K562 (cell line): ENCODE results near the gene FAM167B. TPM values are rescaled to one million over a fixed set of nuclear protein-coding genes. Genes with fewer than 3 reads are reported as not detected.
A peak's percentile ranks its signal among the peaks of the same experiment; 100 is the strongest.

Experiments used
- BRF1 ChIP-seq: IDR thresholded peaks from 3 replicates; pipeline ENCODE4 v1.6.1; 2011; ENCODE audit warnings: borderline replicate concordance, mild to moderate bottlenecking; ENCODE audit not compliant: insufficient read length; ENCODE audit errors: extremely low read depth
- CBFB ChIP-seq: sonication (generic); formaldehyde crosslinking; IDR thresholded peaks from 2 replicates; pipeline ENCODE4 v1.4.0; 2020; ENCODE audit warnings: mild to moderate bottlenecking, missing genetic modification reagents
- ELF1 ChIP-seq: fragments of 200-800 bp; sonication (Bioruptor generic); IDR thresholded peaks from 2 replicates; pipeline ENCODE4 v1.6.1; 2016; ENCODE audit warnings: missing genetic modification characterization, missing compliant biosample characterization
- ETV6 ChIP-seq, 3 experiments: fragments of 150-350 bp in 1 of 3; sonication (generic) in 1 of 3; formaldehyde crosslinking in 1 of 3; IDR thresholded peaks; 2 replicates each; pipeline versions ENCODE4 v1.6.1 to v1.8.0; 2014 to 2022; ENCODE audit warnings: borderline replicate concordance in 2 of 3, low read depth in 2 of 3, antibody characterized with exemption in 1 of 3, low read length in 1 of 3, mild to moderate bottlenecking in 1 of 3, missing genetic modification reagents in 1 of 3
- KLF10 ChIP-seq: fragments of 250-450 bp; sonication (Bioruptor Pico); IDR thresholded peaks from 2 replicates; pipeline ENCODE4 v1.6.1; 2021; ENCODE audit warnings: matching md5 sums
- MAFG ChIP-seq: fragments of 450-650 bp; conservative IDR thresholded peaks from 2 replicates; pipeline ENCODE4 v1.6.1; 2016; ENCODE audit warnings: missing genetic modification characterization, missing compliant biosample characterization
- MEF2D ChIP-seq: conservative IDR thresholded peaks from 2 replicates; pipeline ENCODE4 v1.6.1; 2016; ENCODE audit warnings: low read depth, missing genetic modification characterization, missing compliant biosample characterization
- NFYB ChIP-seq: IDR thresholded peaks from 2 replicates; pipeline ENCODE4 v1.6.1; 2011; ENCODE audit warnings: mild to moderate bottlenecking, moderate library complexity; ENCODE audit not compliant: insufficient read length; ENCODE audit errors: extremely low read depth
- POLR2H ChIP-seq: IDR thresholded peaks from 2 replicates; pipeline ENCODE4 v1.6.1; 2016; ENCODE audit warnings: missing genetic modification characterization, low read depth, mild to moderate bottlenecking, control low read depth, missing compliant biosample characterization, moderate library complexity
- RAD21 ChIP-seq, 2 experiments: fragments of 250-450 bp in 1 of 2; fragments of 450-650 bp in 1 of 2; sonication (Bioruptor Pico) in 1 of 2; formaldehyde crosslinking in 1 of 2; IDR thresholded peaks in 1 of 2; conservative IDR thresholded peaks in 1 of 2; 2 replicates each; pipeline versions ENCODE4 v1.4.0 to v1.8.0; 2020 to 2022; ENCODE audit warnings: mild to moderate bottlenecking in 2 of 2, moderate library complexity in 1 of 2
- ZNF174 ChIP-seq: fragments of 250-450 bp; sonication (Bioruptor Pico); IDR thresholded peaks from 2 replicates; pipeline ENCODE4 v1.4.0; 2020; ENCODE audit warnings: mild to moderate bottlenecking
- ZNF3 ChIP-seq: fragments of 250-450 bp; sonication (Bioruptor Pico); IDR thresholded peaks from 2 replicates; pipeline ENCODE4 v1.5.0; 2021; ENCODE audit warnings: mild to moderate bottlenecking, moderate library complexity
- ZNF324 ChIP-seq: fragments of 250-450 bp; sonication (Bioruptor Pico); IDR thresholded peaks from 2 replicates; pipeline ENCODE4 v1.4.0; 2020; ENCODE audit warnings: mild to moderate bottlenecking
- ZNF507 ChIP-seq: conservative IDR thresholded peaks from 2 replicates; pipeline ENCODE4 v1.6.1; 2017; ENCODE audit warnings: missing genetic modification characterization, missing compliant biosample characterization
- ZNF766 ChIP-seq: fragments of 200-800 bp; sonication (Bioruptor generic); conservative IDR thresholded peaks from 2 replicates; pipeline ENCODE4 v1.6.1; 2016; ENCODE audit warnings: missing genetic modification characterization, missing compliant biosample characterization
- polyA plus RNA-seq, 8 experiments: library from polyadenylated mRNA; depleted of rRNA in 4 of 8; stranded (reverse) in 5 of 8; unstranded in 3 of 8; fragments of >200 nt; fragmentation: Nextera tagmentation in 2 of 8; fragmentation: Illumina TruSeq in 1 of 8; extraction: Ambion mirVana in 2 of 8; extraction: Trizol in 1 of 8; gene quantifications; 2 replicates each; pipeline versions ENCODE4 v1.2.1 to v1.2.3, GENCODE V29; 2011 to 2014; ENCODE audit warnings: inconsistent platforms in 1 of 8, missing spikeins in 1 of 8
- total RNA-seq, 7 experiments: library from RNA; depleted of rRNA in 6 of 7; stranded (reverse); fragments of >200 nt in 6 of 7; fragmentation: Illumina TruSeq in 2 of 7; extraction: Trizol in 2 of 7; gene quantifications; 2 replicates each; pipeline versions ENCODE4 v1.2.1 to v1.2.3, GENCODE V29; 2011 to 2021; ENCODE audit warnings: low replicate concordance in 1 of 7
- TF ChIP-seq, protein P1 (sequence below), 2 experiments: IDR thresholded peaks; 2 replicates each; pipeline ENCODE4 v1.6.1; 2012; ENCODE audit warnings: improper control_type of control experiment in 2 of 2, low read depth in 2 of 2, low read length in 2 of 2, borderline replicate concordance in 1 of 2
- TF ChIP-seq, protein P2 (sequence below), 2 experiments: fragments of 450-650 bp; IDR thresholded peaks; 2 replicates each; pipeline ENCODE4 v1.6.1; 2016
- TF ChIP-seq, protein P3 (sequence below): sonication (generic); formaldehyde crosslinking; IDR thresholded peaks from 2 replicates; pipeline ENCODE4 v1.8.0; 2022; ENCODE audit warnings: mild to moderate bottlenecking, missing genetic modification reagents

Gene FAM167B
- total and polyA plus RNA-seq, 9 of the 15 experiments (the other 6 are each of a cell fraction or from before 2014, with no cell fraction given) = not detected

GRCh38 chr1:32247983-32248889 lies 1.2 kb downstream of the FAM167B start (continued):
- no peak for TF ChIP-seq ZNF766 (CRISPR knock-in tag)
- no peak for TF ChIP-seq CBFB (CRISPR knock-in tag)
- 0 out of 2 replicates have a peak, but pooled peaks have one; percentile 16 for TF ChIP-seq MEF2D (tag)
- no peak for TF ChIP-seq ZNF324 (CRISPR knock-in tag)
- no peak for TF ChIP-seq MAFG (tag)
- TF ChIP-seq, protein P1, sequence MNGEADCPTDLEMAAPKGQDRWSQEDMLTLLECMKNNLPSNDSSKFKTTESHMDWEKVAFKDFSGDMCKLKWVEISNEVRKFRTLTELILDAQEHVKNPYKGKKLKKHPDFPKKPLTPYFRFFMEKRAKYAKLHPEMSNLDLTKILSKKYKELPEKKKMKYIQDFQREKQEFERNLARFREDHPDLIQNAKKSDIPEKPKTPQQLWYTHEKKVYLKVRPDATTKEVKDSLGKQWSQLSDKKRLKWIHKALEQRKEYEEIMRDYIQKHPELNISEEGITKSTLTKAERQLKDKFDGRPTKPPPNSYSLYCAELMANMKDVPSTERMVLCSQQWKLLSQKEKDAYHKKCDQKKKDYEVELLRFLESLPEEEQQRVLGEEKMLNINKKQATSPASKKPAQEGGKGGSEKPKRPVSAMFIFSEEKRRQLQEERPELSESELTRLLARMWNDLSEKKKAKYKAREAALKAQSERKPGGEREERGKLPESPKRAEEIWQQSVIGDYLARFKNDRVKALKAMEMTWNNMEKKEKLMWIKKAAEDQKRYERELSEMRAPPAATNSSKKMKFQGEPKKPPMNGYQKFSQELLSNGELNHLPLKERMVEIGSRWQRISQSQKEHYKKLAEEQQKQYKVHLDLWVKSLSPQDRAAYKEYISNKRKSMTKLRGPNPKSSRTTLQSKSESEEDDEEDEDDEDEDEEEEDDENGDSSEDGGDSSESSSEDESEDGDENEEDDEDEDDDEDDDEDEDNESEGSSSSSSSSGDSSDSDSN (IDR thresholded peaks at IDR 0.05; ENCODE audit: borderline replicate concordance in 1 of 2, low read depth in 2 of 2, low read length in 2 of 2) = no peak
- TF ChIP-seq, protein P2, sequence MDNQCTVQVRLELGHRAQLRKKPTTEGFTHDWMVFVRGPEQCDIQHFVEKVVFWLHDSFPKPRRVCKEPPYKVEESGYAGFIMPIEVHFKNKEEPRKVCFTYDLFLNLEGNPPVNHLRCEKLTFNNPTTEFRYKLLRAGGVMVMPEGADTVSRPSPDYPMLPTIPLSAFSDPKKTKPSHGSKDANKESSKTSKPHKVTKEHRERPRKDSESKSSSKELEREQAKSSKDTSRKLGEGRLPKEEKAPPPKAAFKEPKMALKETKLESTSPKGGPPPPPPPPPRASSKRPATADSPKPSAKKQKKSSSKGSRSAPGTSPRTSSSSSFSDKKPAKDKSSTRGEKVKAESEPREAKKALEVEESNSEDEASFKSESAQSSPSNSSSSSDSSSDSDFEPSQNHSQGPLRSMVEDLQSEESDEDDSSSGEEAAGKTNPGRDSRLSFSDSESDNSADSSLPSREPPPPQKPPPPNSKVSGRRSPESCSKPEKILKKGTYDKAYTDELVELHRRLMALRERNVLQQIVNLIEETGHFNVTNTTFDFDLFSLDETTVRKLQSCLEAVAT (IDR thresholded peaks at IDR 0.05) = no peak
- TF ChIP-seq, protein P3, sequence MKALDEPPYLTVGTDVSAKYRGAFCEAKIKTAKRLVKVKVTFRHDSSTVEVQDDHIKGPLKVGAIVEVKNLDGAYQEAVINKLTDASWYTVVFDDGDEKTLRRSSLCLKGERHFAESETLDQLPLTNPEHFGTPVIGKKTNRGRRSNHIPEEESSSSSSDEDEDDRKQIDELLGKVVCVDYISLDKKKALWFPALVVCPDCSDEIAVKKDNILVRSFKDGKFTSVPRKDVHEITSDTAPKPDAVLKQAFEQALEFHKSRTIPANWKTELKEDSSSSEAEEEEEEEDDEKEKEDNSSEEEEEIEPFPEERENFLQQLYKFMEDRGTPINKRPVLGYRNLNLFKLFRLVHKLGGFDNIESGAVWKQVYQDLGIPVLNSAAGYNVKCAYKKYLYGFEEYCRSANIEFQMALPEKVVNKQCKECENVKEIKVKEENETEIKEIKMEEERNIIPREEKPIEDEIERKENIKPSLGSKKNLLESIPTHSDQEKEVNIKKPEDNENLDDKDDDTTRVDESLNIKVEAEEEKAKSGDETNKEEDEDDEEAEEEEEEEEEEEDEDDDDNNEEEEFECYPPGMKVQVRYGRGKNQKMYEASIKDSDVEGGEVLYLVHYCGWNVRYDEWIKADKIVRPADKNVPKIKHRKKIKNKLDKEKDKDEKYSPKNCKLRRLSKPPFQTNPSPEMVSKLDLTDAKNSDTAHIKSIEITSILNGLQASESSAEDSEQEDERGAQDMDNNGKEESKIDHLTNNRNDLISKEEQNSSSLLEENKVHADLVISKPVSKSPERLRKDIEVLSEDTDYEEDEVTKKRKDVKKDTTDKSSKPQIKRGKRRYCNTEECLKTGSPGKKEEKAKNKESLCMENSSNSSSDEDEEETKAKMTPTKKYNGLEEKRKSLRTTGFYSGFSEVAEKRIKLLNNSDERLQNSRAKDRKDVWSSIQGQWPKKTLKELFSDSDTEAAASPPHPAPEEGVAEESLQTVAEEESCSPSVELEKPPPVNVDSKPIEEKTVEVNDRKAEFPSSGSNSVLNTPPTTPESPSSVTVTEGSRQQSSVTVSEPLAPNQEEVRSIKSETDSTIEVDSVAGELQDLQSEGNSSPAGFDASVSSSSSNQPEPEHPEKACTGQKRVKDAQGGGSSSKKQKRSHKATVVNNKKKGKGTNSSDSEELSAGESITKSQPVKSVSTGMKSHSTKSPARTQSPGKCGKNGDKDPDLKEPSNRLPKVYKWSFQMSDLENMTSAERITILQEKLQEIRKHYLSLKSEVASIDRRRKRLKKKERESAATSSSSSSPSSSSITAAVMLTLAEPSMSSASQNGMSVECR = 0 out of 2 replicates have a peak, but pooled peaks have one; percentile 26
- TF ChIP-seq POLR2H (tag) = no peak
- TF ChIP-seq ELF1 (tag) = no peak
- TF ChIP-seq ZNF174 (CRISPR knock-in tag) = no peak
- TF ChIP-seq NFYB = no peak
- TF ChIP-seq ZNF3 (CRISPR knock-in tag) = no peak
- no peak for TF ChIP-seq KLF10 (CRISPR knock-in tag)
- no peak for TF ChIP-seq ETV6 (IDR thresholded peaks at IDR 0.05; ENCODE audit: borderline replicate concordance in 1 of 2, low read depth in 2 of 2, low read length in 1 of 2)
- no peak for TF ChIP-seq ETV6 (CRISPR knock-in tag; IDR thresholded peaks at IDR 0.05; ENCODE audit: borderline replicate concordance)
- TF ChIP-seq RAD21 (CRISPR knock-in tag; conservative IDR thresholded peaks at IDR 0.05 in 1 of 2, IDR thresholded peaks at IDR 0.05 in 1 of 2) = peak; percentile 72 to 91
- no peak for TF ChIP-seq ZNF507 (tag)
- TF ChIP-seq BRF1 = no peak
